PFSK-1 (cell line): ENCODE results near the gene RRAGD.

Source experiments
- POLR2AphosphoS5 ChIP-seq: IDR thresholded peaks from 2 replicates; pipeline ENCODE4 v1.6.1; 2012; ENCODE audit warnings: low read depth, mild to moderate bottlenecking, control low read depth, low read length, moderate library complexity
- SIN3A ChIP-seq: IDR thresholded peaks from 2 replicates; pipeline ENCODE4 v1.6.1; 2012; ENCODE audit warnings: mild to moderate bottlenecking, low read length, moderate library complexity, borderline replicate concordance; ENCODE audit not compliant: insufficient read depth
- TF ChIP-seq, protein P1 (sequence below), 2 experiments: IDR thresholded peaks; 2 replicates each; pipeline versions ENCODE4 v1.6.1 to v1.8.0; 2011 to 2012; ENCODE audit warnings: low read depth in 2 of 2, low read length in 2 of 2, control low read depth in 1 of 2, inconsistent platforms in 1 of 2, mild to moderate bottlenecking in 1 of 2, moderate library complexity in 1 of 2; ENCODE audit not compliant: insufficient read depth in 1 of 2

DNA sequence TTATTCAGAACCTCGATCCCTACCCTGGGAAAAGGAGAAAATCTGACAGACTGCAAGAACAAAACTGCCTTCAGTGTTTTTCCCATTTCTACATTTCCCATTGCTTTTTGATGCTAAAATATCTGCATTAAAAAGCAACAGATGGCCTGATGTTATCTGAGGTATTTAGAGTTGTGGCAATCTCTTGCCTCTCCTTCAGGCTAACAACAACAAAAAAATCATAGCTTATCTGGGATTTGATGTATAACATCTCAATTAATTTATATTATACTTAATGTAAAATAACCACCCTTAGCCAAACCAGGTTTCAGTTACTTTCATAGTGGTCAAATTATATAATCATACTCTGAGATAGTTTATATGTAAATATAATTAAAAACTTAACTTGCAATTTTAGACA is 81.2 kb downstream of the RRAGD start:
- TF ChIP-seq POLR2AphosphoS5 (no peak), SIN3A (no peak)
- TF ChIP-seq, protein P1, sequence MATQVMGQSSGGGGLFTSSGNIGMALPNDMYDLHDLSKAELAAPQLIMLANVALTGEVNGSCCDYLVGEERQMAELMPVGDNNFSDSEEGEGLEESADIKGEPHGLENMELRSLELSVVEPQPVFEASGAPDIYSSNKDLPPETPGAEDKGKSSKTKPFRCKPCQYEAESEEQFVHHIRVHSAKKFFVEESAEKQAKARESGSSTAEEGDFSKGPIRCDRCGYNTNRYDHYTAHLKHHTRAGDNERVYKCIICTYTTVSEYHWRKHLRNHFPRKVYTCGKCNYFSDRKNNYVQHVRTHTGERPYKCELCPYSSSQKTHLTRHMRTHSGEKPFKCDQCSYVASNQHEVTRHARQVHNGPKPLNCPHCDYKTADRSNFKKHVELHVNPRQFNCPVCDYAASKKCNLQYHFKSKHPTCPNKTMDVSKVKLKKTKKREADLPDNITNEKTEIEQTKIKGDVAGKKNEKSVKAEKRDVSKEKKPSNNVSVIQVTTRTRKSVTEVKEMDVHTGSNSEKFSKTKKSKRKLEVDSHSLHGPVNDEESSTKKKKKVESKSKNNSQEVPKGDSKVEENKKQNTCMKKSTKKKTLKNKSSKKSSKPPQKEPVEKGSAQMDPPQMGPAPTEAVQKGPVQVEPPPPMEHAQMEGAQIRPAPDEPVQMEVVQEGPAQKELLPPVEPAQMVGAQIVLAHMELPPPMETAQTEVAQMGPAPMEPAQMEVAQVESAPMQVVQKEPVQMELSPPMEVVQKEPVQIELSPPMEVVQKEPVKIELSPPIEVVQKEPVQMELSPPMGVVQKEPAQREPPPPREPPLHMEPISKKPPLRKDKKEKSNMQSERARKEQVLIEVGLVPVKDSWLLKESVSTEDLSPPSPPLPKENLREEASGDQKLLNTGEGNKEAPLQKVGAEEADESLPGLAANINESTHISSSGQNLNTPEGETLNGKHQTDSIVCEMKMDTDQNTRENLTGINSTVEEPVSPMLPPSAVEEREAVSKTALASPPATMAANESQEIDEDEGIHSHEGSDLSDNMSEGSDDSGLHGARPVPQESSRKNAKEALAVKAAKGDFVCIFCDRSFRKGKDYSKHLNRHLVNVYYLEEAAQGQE (IDR thresholded peaks at IDR 0.05; ENCODE audit: insufficient read depth in 1 of 2, low read depth in 2 of 2, low read length in 2 of 2): no peak
